ENCODE measurements around the gene PROSER3.

PROSER3 gene

GRCh38 chr19:35733180-35734125 lies 24.5 kb upstream of the PROSER3 start:
- H3K4me3 ChIP-seq (ENCODE audit: low read depth, low read length), result no peak overlapping the region
- no peak for TF ChIP-seq CTCF (IDR thresholded peaks at IDR 0.05; ENCODE audit: control insufficient read depth, extremely low read depth, insufficient read depth)
- no peak for DNase-seq (ENCODE audit: low read depth)

- no peak overlapping the region for H3K4me3 ChIP-seq (ENCODE audit: low read depth, low read length)
- no peak for DNase-seq (ENCODE audit: low read depth)
- no peak for TF ChIP-seq CTCF (IDR thresholded peaks at IDR 0.05; ENCODE audit: control insufficient read depth, extremely low read depth, insufficient read depth)
Measured at GRCh38 chr19:35734273-35734672, 23.7 kb upstream of the PROSER3 start.

DNA sequence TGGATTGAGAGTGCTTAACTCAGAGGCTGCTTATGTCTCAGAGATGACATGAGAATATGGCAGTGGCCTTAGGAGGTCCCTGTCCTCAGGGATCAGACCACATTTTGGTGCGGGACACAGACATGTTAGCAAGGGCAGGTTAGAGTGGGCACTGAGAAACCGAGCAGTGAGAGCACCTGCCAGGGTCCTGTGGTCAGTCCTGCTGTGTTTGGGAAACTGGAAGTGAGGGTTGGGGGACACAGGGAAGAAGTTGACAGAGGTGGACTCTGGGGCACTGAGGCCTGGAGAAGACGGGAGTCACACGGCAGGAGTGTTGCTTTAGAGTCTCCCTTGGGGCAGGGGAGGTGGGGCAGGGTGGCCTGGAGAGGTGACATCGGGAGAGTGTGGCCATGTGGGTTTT lies 23.1 kb upstream of the PROSER3 start:
- H3K4me3 ChIP-seq (ENCODE audit: low read depth, low read length), result no peak overlapping the region
- TF ChIP-seq CTCF (IDR thresholded peaks at IDR 0.05; ENCODE audit: control insufficient read depth, extremely low read depth, insufficient read depth), result no peak
- no peak for DNase-seq (ENCODE audit: low read depth)

DNA sequence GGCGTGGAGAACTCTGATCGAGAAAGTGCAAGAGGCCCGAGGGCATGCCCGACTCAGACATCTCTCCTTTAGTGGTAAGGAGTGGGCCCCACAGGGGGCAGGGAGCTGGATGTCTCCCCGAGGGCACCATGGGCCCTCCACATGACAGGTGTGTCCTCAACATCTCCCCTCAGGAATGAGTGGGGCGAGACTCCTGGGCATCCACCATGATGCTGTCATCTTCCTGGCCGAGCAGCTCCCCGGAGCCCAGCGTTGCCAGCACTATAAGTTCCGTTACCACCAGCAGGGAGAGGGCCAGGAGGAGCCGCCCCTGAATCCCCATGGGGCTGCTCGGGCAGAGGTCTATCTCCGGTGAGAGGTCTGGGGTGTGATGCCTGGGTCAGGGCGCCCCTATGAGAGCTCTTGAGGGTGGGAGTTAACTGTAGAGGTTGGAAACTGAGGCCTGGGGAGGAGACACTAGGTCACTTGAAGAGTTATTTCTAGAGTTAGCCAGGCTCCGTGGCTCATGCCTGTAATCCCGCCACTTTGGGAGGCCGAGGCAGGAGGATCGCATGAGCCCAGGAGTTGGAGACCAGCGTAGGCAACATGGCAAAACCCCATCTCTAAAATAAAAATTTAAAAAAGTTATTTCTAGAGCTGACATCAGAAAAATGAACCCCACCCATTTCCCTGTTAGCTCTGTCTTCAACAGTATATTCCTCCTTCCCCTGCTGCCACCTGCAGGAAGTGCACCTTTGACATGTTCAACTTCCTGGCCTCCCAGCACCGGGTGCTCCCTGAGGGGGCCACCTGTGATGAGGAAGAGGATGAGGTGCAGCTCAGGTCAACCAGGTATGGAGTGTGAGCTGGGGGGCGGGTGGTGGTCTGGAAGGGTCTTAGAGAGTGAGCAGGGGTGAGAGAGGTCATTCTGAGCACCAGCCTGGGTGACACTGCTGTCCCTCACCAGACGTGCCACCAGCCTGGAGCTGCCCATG lies 20.8 kb upstream of the PROSER3 start:
- DNase-seq (ENCODE audit: low read depth), result no peak
- no peak overlapping the region for H3K4me3 ChIP-seq (ENCODE audit: low read depth, low read length)
- 0 out of 2 replicates have a peak, but pooled peaks have one; percentile 18 for TF ChIP-seq CTCF (IDR thresholded peaks at IDR 0.05; ENCODE audit: control insufficient read depth, extremely low read depth, insufficient read depth)

DNA sequence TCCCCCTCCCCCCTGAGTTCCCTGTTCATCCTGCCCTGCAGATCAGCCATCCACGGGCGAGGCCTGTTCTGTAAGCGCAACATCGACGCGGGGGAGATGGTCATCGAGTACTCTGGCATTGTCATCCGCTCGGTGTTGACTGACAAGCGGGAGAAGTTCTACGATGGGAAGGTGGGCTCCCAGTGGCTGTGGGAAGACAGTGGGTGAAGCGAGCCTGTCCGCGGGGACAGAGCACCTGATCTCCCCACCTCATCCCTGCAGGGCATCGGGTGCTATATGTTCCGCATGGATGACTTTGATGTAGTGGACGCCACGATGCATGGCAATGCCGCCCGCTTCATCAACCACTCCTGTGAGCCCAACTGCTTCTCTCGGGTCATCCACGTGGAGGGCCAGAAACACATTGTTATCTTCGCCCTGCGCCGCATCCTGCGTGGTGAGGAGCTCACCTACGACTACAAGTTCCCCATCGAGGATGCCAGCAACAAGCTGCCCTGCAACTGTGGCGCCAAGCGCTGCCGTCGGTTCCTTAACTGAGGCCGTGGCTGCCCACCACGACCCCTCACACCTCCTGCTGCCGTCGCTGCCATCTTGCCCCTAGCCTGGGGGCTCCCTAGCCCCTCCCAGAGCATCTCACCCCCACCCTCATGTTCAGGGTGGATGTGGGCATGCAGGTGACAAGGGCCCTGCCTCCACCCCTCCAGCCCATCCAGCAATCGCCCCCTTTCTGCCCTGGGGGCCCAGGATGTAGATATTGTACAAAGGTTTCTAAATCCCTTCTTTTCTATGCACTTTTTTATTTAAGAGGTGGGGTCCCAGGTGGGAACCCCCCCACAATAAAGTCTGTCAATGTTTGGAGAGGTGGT lies 19.7 kb upstream of the PROSER3 start:
- no peak for DNase-seq (ENCODE audit: low read depth)
- no peak for TF ChIP-seq CTCF (IDR thresholded peaks at IDR 0.05; ENCODE audit: control insufficient read depth, extremely low read depth, insufficient read depth)
- no peak overlapping the region for H3K4me3 ChIP-seq (ENCODE audit: low read depth, low read length)

GRCh38 chr19:35738887-35739229 lies 19.1 kb upstream of the PROSER3 start:
- DNase-seq (ENCODE audit: low read depth), result no peak
- no peak overlapping the region for H3K4me3 ChIP-seq (ENCODE audit: low read depth, low read length)
- no peak for TF ChIP-seq CTCF (IDR thresholded peaks at IDR 0.05; ENCODE audit: control insufficient read depth, extremely low read depth, insufficient read depth)

Data from LNCaP clone FGC (cell line).